ENCODE results near the gene RNASET2.

RNASET2 gene

GRCh38 chr6:166998256-166999144 is 42.1 kb upstream of the RNASET2 start:
- CTCF ChIA-PET, result interaction anchor here (0.6 to 1.5 kb wide), 5 partner anchors 8 to 290 kb away, joined by 3 to 4 read pairs (median 3); no protein-coding TSS in a partner anchor
- POLR2A ChIA-PET, result interaction anchor here (0.7 to 1.7 kb wide), 5 partner anchors 10 to 617 kb away, joined by 3 to 5 read pairs (median 4); partner anchors contain the start of gene RNASET2
- TF ChIP-seq ZNF384 (IDR thresholded peaks at IDR 0.05) (no peak), L3MBTL2 (conservative IDR thresholded peaks at IDR 0.05) (peak; percentile 64)
- peak; percentile 24 for DNase-seq (ENCODE audit: extremely low spot score)

GRCh38 chr6:166997768-166998255 is 41.5 kb upstream of the RNASET2 start:
- DNase-seq (ENCODE audit: extremely low spot score), result peak; percentile 72
- ChIA-PET POLR2A (no interaction called here), CTCF (interaction anchor here (0.6 to 1.5 kb wide), 3 partner anchors 43 to 291 kb away, joined by 3 read pairs; no protein-coding TSS in a partner anchor)

DNA sequence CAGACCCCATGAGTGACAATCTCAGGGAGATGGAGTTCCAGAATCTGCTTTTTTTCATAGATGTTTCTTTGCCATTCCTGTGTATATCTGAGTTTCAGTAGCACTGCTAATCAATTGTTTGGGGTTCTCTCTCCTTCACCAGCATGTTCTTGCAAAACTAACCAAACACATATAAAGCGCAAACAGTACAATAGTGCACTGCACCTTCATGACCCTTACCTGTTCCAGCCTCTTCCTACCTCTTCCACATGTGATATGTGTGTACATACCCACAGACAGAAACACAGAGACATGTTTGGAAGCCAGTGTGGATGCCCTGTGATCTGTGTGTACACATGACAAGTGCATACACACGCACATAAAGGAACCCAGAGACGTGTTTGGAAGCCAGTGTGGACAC is 41.0 kb upstream of the RNASET2 start:
- CTCF ChIA-PET, result interaction anchor here (1.5 kb wide), 1 partner anchor 43 kb away, joined by 3 read pairs; no protein-coding TSS in a partner anchor
- TF ChIP-seq FOXK2 (IDR thresholded peaks at IDR 0.05) (no peak), ELF4 (IDR thresholded peaks at IDR 0.05) (no peak), L3MBTL2 (conservative IDR thresholded peaks at IDR 0.05) (no peak), FOXA1 (IDR thresholded peaks at IDR 0.05) (no peak), SP1 (IDR thresholded peaks at IDR 0.05) (no peak), HDGF (IDR thresholded peaks at IDR 0.05; ENCODE audit: borderline replicate concordance) (no peak), SUZ12 (IDR thresholded peaks at IDR 0.05) (no peak), CTBP1 (IDR thresholded peaks at IDR 0.05; ENCODE audit: borderline replicate concordance) (no peak), NFRKB (IDR thresholded peaks at IDR 0.05) (no peak), ZNF384 (IDR thresholded peaks at IDR 0.05) (no peak), PKNOX1 (IDR thresholded peaks at IDR 0.05) (no peak), BHLHE40 (IDR thresholded peaks at IDR 0.05; ENCODE audit: borderline replicate concordance) (no peak), FOXM1 (IDR thresholded peaks at IDR 0.05; ENCODE audit: borderline replicate concordance) (no peak), LEF1 (IDR thresholded peaks at IDR 0.05; ENCODE audit: borderline replicate concordance) (no peak), TARDBP (IDR thresholded peaks at IDR 0.05) (no peak)
- POLR2A ChIA-PET, result no interaction called here
- DNase-seq (ENCODE audit: extremely low spot score), result no peak

More at GRCh38 chr6:166997768-166998255, 41.5 kb upstream of the RNASET2 start:
- TF ChIP-seq FOXK2 (IDR thresholded peaks at IDR 0.05), result no peak
- peak; percentile 80 for TF ChIP-seq L3MBTL2 (conservative IDR thresholded peaks at IDR 0.05)

DNA sequence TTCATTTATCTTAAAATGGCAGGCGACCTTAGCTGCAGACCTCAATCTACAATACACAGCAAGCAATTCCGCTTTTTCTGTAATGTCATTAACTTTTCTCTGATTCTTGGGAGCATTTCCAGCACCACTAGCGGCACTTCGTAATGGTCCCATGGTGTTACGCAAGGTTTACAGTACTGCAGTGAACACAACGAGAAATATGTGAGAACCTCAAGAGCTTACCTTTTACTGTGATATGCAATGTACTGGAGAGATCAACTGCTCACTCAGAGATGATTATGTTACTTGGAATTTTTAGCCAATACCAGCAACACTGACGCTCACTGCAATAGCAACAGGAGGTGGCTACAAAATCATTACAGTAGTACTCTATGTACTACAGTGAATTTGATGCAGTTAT is 40.1 kb upstream of the RNASET2 start:
- TF ChIP-seq ELF4 (IDR thresholded peaks at IDR 0.05) (no peak), NFRKB (IDR thresholded peaks at IDR 0.05) (no peak), FOXA1 (IDR thresholded peaks at IDR 0.05) (no peak), HDGF (IDR thresholded peaks at IDR 0.05; ENCODE audit: borderline replicate concordance) (no peak), PKNOX1 (IDR thresholded peaks at IDR 0.05) (no peak), FOXK2 (IDR thresholded peaks at IDR 0.05) (no peak), CTBP1 (IDR thresholded peaks at IDR 0.05; ENCODE audit: borderline replicate concordance) (no peak), TARDBP (IDR thresholded peaks at IDR 0.05) (no peak), ZNF384 (IDR thresholded peaks at IDR 0.05) (no peak), SP1 (IDR thresholded peaks at IDR 0.05) (no peak), FOXM1 (IDR thresholded peaks at IDR 0.05; ENCODE audit: borderline replicate concordance) (no peak)
- ChIA-PET POLR2A (no interaction called here), CTCF (no interaction called here)
- DNase-seq (ENCODE audit: extremely low spot score), result no peak

- DNase-seq (ENCODE audit: extremely low spot score), result no peak
- POLR2A ChIA-PET, result interaction anchor here (1.5 kb wide), 1 partner anchor 10 kb away, joined by 5 read pairs; the partner anchor contains the start of gene CEP43
- CTCF ChIA-PET, result interaction anchor here (0.7 to 2.5 kb wide), 9 partner anchors 9 to 278 kb away, joined by 3 to 13 read pairs (median 3); partner anchors contain the start of gene CEP43
- TF ChIP-seq ZNF384 (IDR thresholded peaks at IDR 0.05) (peak; percentile 58), LEF1 (IDR thresholded peaks at IDR 0.05; ENCODE audit: borderline replicate concordance) (no peak), ELF4 (IDR thresholded peaks at IDR 0.05) (no peak), HDGF (IDR thresholded peaks at IDR 0.05; ENCODE audit: borderline replicate concordance) (no peak), TARDBP (IDR thresholded peaks at IDR 0.05) (no peak)
Measured at GRCh38 chr6:166989427-166990032, 33.2 kb upstream of the RNASET2 start.

DNA sequence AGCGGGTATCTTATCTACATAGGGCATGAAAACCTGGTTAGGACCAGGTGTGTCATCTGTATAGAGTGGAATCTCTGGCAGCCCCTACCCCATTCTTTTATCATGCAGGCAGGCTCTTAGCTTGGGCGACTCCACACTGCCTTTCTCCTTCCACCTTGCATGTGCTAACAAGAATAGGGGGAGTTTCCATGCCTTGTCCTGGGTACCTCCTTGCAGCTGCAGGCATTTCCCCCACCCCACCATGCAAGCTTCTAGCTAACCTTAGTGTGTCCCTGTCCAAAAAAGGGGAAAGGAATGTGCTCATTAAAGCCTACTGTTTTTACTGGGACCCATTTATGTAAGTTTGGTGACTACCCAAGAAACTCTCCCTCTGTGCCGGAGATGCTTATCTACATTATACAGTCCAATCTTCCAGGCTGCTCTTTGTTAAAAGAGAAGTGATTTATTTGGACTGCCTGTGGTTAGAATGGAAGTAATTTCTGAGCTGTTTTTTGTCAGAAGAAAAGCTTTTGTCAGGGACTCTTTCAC is 32.4 kb upstream of the RNASET2 start:
- DNase-seq (ENCODE audit: extremely low spot score), result no peak
- no peak for TF ChIP-seq CTBP1 (IDR thresholded peaks at IDR 0.05; ENCODE audit: borderline replicate concordance)
- CTCF ChIA-PET, result interaction anchor here (0.6 to 2.5 kb wide), 5 partner anchors 35 to 1467 kb away, joined by 3 to 13 read pairs (median 3); no protein-coding TSS in a partner anchor
- POLR2A ChIA-PET, result interaction anchor here (1.5 kb wide), 1 partner anchor 10 kb away, joined by 5 read pairs; the partner anchor contains the start of gene CEP43

- CTCF ChIA-PET, result interaction anchor here (2.5 kb wide), 1 partner anchor 213 kb away, joined by 13 read pairs; no protein-coding TSS in a partner anchor
- no peak for DNase-seq (ENCODE audit: extremely low spot score)
- POLR2A ChIA-PET, result no interaction called here
- no peak for TF ChIP-seq SUZ12 (IDR thresholded peaks at IDR 0.05)
- no peak for TF ChIP-seq CTBP1 (IDR thresholded peaks at IDR 0.05; ENCODE audit: borderline replicate concordance)
- TF ChIP-seq TARDBP (IDR thresholded peaks at IDR 0.05), result no peak
- no peak for TF ChIP-seq BHLHE40 (IDR thresholded peaks at IDR 0.05; ENCODE audit: borderline replicate concordance)
- no peak for TF ChIP-seq NFRKB (IDR thresholded peaks at IDR 0.05)
- TF ChIP-seq ZNF384 (IDR thresholded peaks at IDR 0.05), result no peak
- TF ChIP-seq HDGF (IDR thresholded peaks at IDR 0.05; ENCODE audit: borderline replicate concordance), result no peak
- TF ChIP-seq FOXA1 (IDR thresholded peaks at IDR 0.05), result no peak
- no peak for TF ChIP-seq SP1 (IDR thresholded peaks at IDR 0.05)
- no peak for TF ChIP-seq FOXK2 (IDR thresholded peaks at IDR 0.05)
- TF ChIP-seq PKNOX1 (IDR thresholded peaks at IDR 0.05), result no peak
- TF ChIP-seq LEF1 (IDR thresholded peaks at IDR 0.05; ENCODE audit: borderline replicate concordance), result no peak
- TF ChIP-seq FOXM1 (IDR thresholded peaks at IDR 0.05; ENCODE audit: borderline replicate concordance), result no peak
- no peak for TF ChIP-seq ARNT (IDR thresholded peaks at IDR 0.05)
- no peak for TF ChIP-seq L3MBTL2 (conservative IDR thresholded peaks at IDR 0.05)
- TF ChIP-seq ELF4 (IDR thresholded peaks at IDR 0.05), result no peak
Measured at GRCh38 chr6:166987930-166988329, 31.6 kb upstream of the RNASET2 start.
